ENCODE data around the gene MS4A2.
"Not testable (repeated sequence)": the region's sequence is repeated elsewhere in the genome, so short reads cannot be mapped to it uniquely, and the experiment has no call there.

The MS4A2 gene

GRCh38 chr11:60088364-60088763 lies at the start of gene MS4A2:
MS4A2 (plus strand) TSS chr11:60088664; CDS start chr11:60088766, 102 bp downstream.
- in situ Hi-C loops (cut with HindIII; ENCODE audit: low sequenced_read_pairs): no loop called here
- TF ChIP-seq, protein P1, sequence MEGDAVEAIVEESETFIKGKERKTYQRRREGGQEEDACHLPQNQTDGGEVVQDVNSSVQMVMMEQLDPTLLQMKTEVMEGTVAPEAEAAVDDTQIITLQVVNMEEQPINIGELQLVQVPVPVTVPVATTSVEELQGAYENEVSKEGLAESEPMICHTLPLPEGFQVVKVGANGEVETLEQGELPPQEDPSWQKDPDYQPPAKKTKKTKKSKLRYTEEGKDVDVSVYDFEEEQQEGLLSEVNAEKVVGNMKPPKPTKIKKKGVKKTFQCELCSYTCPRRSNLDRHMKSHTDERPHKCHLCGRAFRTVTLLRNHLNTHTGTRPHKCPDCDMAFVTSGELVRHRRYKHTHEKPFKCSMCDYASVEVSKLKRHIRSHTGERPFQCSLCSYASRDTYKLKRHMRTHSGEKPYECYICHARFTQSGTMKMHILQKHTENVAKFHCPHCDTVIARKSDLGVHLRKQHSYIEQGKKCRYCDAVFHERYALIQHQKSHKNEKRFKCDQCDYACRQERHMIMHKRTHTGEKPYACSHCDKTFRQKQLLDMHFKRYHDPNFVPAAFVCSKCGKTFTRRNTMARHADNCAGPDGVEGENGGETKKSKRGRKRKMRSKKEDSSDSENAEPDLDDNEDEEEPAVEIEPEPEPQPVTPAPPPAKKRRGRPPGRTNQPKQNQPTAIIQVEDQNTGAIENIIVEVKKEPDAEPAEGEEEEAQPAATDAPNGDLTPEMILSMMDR (IDR thresholded peaks at IDR 0.05; ENCODE audit: low read depth, low read length, missing control alignments): no peak
- H3K4me3 ChIP-seq (ENCODE audit: low read depth, low read length): no peak within 1 kb of the TSS
- no peak for DNase-seq (ENCODE audit: low read depth)

- TF ChIP-seq, protein P1 (IDR thresholded peaks at IDR 0.05; ENCODE audit: low read depth, low read length, missing control alignments): no peak
- DNase-seq (ENCODE audit: low read depth): no peak
- no peak within 1 kb of the TSS for H3K4me3 ChIP-seq (ENCODE audit: low read depth, low read length)
- in situ Hi-C loops (cut with HindIII; ENCODE audit: low sequenced_read_pairs): no loop called here
Observed at GRCh38 chr11:60040109-60040508, 48.4 kb upstream of the MS4A2 start, which contains the start of gene OOSP2. OOSP2 (plus strand) TSS chr11:60040409; CDS start chr11:60040460, 51 bp downstream.

DNA sequence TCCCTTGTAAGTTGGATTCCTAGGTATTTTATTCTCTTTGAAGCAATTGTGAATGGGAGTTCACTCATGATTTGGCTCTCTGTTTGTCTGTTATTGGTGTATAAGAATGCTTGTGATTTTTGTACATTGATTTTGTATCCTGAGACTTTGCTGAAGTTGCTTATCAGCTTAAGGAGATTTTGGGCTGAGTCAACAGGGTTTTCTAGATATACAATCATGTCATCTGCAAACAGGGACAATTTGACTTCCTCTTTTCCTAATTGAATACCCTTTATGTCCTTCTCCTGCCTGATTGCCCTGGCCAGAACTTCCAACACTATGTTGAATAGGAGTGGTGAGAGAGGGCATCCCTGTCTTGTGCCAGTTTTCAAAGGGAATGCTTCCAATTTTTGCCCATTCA lies 38.0 kb upstream of the MS4A2 start:
- in situ Hi-C loops (cut with HindIII; ENCODE audit: low sequenced_read_pairs); DNase-seq (ENCODE audit: low read depth); H3K4me3 ChIP-seq (ENCODE audit: low read depth, low read length): not testable (repeated sequence)

DNA sequence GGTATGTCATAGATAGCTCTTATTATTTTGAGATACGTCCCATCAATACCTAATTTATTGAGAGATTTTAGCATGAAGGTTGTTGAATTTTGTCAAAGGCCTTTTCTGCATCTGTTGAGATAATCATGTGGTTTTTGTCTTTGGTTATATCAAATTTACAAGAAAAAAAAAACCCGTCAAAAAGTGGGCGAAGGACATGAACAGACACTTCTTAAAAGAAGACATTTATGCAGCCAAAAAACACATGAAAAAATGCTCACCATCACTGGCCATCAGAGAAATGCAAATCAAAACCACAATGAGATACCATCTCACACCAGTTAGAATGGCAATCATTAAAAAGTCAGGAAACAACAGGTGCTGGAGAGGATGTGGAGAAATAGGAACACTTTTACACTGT lies 37.6 kb upstream of the MS4A2 start:
- DNase-seq (ENCODE audit: low read depth); in situ Hi-C loops (cut with HindIII; ENCODE audit: low sequenced_read_pairs): not testable (repeated sequence)

GRCh38 chr11:60056349-60056969 lies 32.0 kb upstream of the MS4A2 start, which contains the start of gene MS4A3:
MS4A3 (plus strand) TSS chr11:60056665; CDS start chr11:60061161, 4,496 bp downstream.
- TF ChIP-seq, protein P1 (IDR thresholded peaks at IDR 0.05; ENCODE audit: low read depth, low read length, missing control alignments): no peak
- in situ Hi-C loops (cut with HindIII; ENCODE audit: low sequenced_read_pairs): no loop called here
- no peak for DNase-seq (ENCODE audit: low read depth)
- no peak within 1 kb of the TSS for H3K4me3 ChIP-seq (ENCODE audit: low read depth, low read length)

More for the DNA sequence above, 37.6 kb upstream of the MS4A2 start:
- not testable (repeated sequence) for H3K4me3 ChIP-seq (ENCODE audit: low read depth, low read length)

- in situ Hi-C loops (cut with HindIII; ENCODE audit: low sequenced_read_pairs): no loop called here
- H3K4me3 ChIP-seq (ENCODE audit: low read depth, low read length): no peak overlapping the region
- TF ChIP-seq, protein P1 (IDR thresholded peaks at IDR 0.05; ENCODE audit: low read depth, low read length, missing control alignments): no peak
- DNase-seq (ENCODE audit: low read depth): no peak
Observed at GRCh38 chr11:60059052-60059451, 29.4 kb upstream of the MS4A2 start.

- in situ Hi-C loops (cut with HindIII; ENCODE audit: low sequenced_read_pairs): no loop called here
- no peak overlapping the region for H3K4me3 ChIP-seq (ENCODE audit: low read depth, low read length)
- TF ChIP-seq, protein P1 (IDR thresholded peaks at IDR 0.05; ENCODE audit: low read depth, low read length, missing control alignments): no peak
- no peak for DNase-seq (ENCODE audit: low read depth)
Observed at GRCh38 chr11:60059521-60060240, 28.8 kb upstream of the MS4A2 start.

Data from astrocyte of the cerebellum (primary cell).